ENCODE data around the gene CDH4.

The CDH4 gene

GRCh38 chr20:61575151-61575937, 323.3 kb downstream of the CDH4 start:
- DNase-seq (ENCODE audit: low spot score) (no peak), FAIRE-seq (no peak)

GRCh38 chr20:61576372-61576771, 324.3 kb downstream of the CDH4 start:
- no peak for DNase-seq (ENCODE audit: low spot score)

DNA sequence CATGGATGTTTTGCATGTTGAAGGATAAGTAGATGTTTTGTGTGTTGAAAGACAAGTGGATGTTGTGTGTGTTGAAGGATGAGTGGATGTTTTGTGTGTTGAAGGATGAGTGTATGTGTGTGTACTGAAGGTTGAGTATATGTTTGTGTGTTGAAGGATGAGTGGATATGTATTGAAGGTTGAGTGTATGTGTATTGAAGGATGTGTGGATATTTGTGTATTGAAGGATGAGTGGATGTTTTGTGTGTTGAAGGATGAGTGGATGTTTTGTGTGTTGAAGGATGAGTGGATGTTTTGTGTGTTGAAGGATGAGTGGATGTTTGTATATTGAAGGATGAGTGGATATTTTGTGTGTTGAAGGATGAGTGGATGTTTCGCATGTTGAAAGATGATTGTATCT, 325.0 kb downstream of the CDH4 start:
- no peak for FAIRE-seq
- DNase-seq (ENCODE audit: low spot score) = no peak

More at GRCh38 chr20:61576372-61576771, 324.3 kb downstream of the CDH4 start:
- FAIRE-seq = no peak

DNA sequence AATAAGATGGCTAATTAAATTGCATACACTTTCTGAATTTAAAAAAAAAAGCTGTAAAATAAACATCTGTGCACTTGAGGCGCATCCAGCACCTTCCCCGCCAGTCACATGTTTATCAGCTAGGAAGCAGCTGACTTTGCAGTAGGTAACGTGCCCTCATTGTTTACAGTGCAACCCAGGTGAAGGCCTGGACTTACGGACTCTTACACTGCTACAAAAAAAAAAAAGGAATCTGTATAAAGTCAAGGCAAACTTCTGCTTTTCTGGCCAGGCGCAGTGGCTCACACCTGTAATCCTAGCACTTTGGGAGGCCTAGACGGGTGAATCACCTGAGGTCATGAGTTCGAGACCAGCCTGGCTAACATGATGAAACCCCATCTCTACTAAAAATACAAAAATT, 327.8 kb downstream of the CDH4 start:
- FAIRE-seq = no peak
- DNase-seq (ENCODE audit: low spot score) = no peak

DNA sequence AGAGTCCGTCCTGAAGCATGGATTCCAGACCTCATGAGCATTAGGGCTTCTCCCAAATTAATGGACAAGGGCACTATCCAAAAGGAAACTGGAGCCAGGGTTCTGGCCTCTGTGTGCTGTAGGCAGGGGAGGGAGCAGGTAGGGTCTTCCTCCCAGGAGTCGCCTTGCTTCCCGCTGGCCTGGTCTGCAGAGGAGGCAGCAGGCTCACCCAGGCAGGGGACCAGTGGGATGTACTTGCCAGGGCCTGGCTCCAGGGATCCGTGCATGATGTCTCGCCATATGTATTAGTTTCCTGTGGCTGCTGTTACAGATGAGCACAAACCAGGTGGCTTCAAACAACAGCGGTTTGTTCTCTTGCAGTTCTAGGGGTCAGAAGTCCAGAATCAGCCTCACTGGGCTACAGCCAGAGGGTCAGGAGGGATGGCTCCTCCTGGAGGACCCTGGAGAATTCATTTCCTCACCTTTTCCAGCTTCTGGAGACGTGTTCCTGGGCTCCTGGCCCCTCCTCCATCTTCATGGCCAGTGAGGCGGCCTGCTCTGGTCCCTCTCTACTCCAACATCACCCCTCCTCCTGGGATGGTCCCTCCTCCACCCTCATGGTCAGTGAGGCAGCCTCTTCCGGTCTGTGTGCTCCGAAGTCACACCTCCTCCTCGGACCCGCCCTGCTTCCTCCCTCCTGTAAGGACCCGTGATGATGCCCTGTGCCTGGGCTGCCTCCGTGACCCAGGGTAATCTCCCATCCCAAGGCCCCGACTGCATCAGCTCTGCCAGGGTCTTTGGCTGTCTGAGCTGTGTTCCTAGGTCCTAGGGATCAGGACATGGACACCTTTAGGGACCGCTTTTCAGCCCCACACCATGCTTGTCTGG, 329.1 kb downstream of the CDH4 start:
- DNase-seq (ENCODE audit: low spot score) = no peak
- FAIRE-seq = no peak

DNA sequence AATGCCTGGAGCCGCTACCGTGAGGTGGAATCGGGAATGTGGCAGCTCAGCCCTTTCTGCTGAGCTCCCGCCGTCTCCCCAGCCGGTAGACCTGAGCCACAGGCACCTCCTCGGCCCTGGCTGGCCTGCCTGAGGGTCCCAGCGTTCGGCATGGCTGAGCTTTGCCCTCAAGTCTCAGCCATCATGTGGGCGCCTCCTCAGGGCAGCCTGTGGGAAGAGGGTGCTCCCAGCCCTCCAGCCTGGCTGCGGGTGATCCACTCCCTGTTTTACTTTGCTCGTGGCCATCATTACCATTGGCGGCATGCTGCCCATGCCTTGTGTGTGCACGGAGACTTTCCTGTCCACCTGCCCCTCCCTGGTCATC, 329.7 kb downstream of the CDH4 start:
- FAIRE-seq (no peak), DNase-seq (ENCODE audit: low spot score) (no peak)

DNA sequence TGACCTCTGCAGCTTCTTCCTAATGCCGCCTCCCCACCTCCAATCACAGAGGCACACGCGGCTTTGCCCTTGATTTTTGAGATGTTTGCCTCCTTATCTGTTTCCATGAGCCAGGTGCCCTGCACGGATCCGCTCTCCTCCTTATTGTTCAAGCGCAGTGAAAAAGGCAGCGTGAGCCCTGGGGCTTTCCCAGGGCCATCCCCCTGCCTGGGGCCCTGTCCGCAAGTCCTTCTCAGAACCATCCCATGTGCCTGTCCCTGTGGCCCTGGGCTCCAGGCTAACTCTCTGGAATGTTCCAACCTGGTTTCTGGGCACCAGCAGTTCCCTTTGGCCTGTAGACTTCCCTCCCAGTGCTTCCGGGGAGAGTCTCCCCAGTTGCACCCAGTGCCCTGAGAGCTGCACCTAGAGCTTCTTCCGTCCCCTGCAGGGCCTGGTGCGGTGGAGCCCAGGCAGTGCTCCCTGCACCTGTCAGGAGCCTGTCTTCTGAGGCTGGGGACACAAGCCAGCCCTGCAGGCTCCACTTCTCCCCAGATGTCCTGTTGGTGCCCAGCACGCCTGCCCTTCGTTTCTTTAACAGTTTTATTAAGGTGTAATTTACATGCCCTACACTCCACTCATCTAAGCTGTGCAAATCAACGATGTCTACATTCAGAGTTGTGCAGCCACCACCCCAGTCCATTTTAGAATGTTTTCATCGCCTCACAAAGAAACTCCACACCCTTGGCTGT, 330.3 kb downstream of the CDH4 start:
- DNase-seq (ENCODE audit: low spot score) = no peak
- no peak for FAIRE-seq

GRCh38 chr20:61583356-61583755, 331.3 kb downstream of the CDH4 start:
- FAIRE-seq = no peak
- DNase-seq (ENCODE audit: low spot score) = no peak

- no peak for DNase-seq (ENCODE audit: low spot score)
- no peak for FAIRE-seq
Observed at GRCh38 chr20:61584851-61585250, 332.8 kb downstream of the CDH4 start.

GRCh38 chr20:61585764-61586163, 333.7 kb downstream of the CDH4 start:
- FAIRE-seq (no peak), DNase-seq (ENCODE audit: low spot score) (no peak)

DNA sequence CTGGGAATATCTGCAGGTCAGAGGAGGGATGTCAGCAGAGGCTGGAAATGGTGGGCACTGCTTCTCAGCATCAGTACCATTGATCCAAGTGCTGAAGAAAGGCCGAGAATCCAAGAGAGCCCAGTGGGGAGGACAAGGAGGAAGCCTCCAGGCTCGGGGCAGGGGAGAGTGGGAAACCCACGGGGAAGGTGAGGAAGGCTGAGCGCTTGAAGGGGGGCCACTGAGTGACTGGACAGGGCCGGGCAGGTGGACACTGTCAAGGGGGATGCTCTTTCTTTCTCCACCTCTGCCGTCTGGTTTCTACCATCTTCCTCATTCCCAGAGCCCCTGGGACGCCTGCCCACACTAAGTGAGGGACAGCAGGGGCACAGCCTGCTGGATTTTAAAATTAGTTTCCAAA, 335.0 kb downstream of the CDH4 start:
- FAIRE-seq (no peak), DNase-seq (ENCODE audit: low spot score) (no peak)

DNA sequence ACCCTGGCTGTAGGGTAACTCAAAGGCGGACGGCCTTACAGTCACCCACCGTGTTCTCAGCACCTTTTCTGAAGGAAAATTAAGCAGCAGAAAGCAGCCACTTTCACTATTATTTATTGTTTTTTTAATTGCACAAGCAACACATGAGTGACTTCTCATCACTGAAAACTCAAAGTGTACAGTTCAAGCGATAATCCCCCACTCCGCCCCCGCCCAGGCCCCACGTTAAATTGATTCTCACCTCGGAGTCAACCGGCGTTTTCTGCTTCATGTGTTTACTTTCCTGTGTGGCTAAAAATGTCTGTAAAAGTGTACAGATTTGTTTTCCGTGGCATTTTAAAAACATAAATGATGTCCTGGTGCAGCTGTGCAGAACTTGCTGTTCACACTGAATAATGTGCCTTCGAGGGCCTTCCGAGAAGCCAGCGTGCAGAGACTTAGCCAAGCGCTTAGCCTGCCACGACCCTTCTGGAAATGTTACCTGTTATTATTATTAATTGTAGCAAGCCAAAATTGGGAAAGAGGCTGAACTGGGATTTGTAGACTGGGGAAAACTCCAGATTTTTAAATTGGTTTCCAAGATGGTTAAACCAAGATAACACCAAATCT, 335.7 kb downstream of the CDH4 start:
- FAIRE-seq = no peak
- DNase-seq (ENCODE audit: low spot score) = no peak

DNA sequence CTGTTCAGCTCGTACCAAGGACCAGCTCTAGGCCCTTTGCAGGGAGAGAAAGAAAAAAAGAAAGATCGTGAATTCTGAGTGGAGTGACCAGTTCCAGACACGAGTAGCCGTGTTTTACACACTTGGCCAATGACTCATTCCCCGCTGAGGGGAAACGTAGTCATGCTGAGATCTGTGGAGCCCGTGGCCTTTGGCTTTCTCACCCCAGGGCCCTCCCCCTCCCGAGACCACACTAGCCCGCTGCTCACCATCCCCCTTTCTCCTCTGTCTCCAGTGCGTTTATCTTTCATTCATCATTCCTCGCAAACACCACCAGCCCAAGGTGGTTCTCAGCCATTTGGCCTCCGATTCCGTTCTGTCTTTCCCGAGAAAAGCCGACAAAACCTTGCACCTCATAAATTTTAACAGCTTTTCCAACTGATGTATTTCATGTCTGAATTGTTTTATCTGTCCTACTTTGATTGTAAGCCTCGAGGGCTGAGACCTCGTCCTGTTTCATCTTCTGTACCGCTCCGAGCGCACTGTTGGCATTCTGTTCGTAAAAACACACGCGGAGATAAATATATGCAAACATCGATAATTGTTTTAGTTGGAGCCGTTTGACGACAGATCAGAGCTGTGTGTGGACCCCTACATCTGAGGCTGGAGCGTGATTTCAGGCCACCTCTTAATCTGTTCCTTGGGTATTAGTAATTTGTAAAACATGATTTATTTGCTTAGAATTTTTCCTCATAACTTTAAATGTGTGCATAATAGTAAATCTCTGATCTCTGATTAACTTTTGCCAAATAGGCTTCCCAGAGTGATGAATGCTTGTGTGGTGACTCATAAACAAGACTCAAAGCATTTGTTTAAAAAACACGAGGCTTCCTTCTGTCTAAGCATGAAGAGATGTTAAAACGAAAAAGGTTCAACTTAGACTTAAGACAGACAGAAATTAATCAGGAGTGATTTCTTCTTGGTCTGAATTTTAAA, 336.6 kb downstream of the CDH4 start:
- peak; percentile 84 for FAIRE-seq
- DNase-seq (ENCODE audit: low spot score) = peak; percentile 57

DNA sequence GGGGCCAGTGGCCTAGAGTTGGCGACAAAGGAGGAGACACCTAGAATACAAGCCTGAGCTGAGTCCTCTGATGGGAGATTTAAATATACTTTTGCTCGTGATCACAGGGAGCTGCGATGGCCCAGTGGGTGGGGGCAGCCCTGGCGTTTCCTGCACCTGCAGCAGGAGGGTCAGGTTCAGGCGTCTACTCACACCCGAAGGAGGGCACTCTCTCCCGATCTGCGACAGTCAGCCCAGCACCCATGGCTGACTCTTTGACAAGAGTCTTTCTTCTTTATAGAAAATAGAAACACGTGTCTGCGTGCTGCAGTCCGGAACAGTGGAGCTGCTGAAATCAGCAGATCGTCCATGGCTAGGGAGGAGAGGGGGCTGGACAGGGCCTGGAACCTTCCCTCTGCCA, 338.2 kb downstream of the CDH4 start:
- no peak for FAIRE-seq

DNA sequence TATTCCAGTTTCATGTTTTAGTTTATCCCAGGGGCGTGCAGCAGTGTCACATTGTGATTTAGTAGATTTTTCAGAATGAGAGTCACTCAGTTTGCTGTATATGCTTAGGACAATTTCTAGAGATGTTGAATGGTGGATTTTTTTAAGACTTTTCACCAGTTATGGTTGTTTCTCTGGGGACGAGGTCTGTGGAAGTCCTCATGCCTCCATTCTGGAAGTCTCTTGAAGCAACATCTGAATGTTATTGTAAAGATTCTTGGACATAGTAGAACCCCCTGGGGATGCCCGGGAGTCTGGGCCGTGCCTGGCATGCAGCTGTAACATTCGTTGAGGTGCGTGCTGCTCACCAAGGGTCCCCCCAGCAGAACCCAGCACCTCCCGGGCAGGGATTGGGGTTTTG, 341.5 kb downstream of the CDH4 start:
- FAIRE-seq (no peak), DNase-seq (ENCODE audit: low spot score) (no peak)

More for the DNA sequence above, 338.2 kb downstream of the CDH4 start:
- no peak for DNase-seq (ENCODE audit: low spot score)

GRCh38 chr20:61594198-61594597, 342.1 kb downstream of the CDH4 start:
- FAIRE-seq = no peak
- DNase-seq (ENCODE audit: low spot score) = no peak

DNA sequence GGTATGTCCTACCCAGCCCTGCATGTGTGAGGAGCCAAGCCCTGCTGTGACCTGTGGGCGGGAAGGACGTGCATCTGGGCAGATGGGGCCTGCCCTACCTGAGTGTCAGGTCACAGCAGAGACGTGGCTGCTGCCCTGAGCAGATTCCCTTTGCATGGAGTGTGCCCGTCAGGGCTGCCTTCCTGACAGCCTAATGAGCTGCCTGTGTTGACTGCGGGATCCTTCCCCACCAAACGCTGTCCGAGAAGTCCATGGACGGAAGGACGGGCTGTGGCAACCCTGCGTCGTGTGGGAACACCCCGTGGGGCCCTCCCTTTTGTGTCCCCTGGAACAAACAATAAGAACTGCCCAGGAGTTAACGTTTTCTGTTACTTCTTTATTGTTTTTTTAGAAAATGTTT, 343.2 kb downstream of the CDH4 start:
- DNase-seq (ENCODE audit: low spot score) (no peak), FAIRE-seq (no peak)

DNA sequence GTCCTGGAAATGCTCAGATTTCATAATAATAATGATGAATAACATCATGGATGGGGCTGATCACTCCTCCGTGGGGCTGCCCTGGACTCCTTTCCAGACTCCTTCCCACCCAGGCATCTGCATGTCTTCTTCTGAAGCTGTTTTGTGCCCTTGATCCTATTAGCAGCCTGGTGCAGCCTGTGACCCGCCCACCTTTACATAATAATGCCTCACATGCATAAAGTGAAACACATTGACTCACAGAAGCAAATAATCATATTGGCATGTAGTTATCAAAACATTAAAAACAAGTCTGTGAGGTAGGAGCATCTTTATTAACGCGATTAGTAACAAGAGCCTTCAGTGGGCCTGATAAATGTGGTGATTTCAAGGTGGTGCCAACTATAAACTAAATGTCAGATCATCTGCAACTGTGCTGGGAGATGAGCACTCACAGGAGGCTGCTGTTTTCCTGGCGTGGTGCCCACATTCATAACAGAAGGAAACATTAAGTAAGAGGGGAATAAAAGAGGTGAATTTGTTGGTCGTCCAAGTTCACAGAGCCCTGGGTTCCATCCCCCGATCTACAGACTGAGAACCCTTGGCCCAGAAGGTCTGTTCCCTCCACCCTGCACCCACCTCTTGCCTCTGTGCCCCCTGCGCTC, 344.7 kb downstream of the CDH4 start:
- FAIRE-seq (no peak), DNase-seq (ENCODE audit: low spot score) (no peak)

- DNase-seq (ENCODE audit: low spot score) (no peak), FAIRE-seq (no peak)
Observed at GRCh38 chr20:61597996-61598395, 345.9 kb downstream of the CDH4 start.

GRCh38 chr20:61598586-61598985, 346.5 kb downstream of the CDH4 start:
- FAIRE-seq = no peak
- no peak for DNase-seq (ENCODE audit: low spot score)
